Superior temporal gyrus (tissue), 1 donor: Measurements from ENCODE around the gene ABCA3.
"Not testable (repeated sequence)": the region's sequence is repeated elsewhere in the genome, so short reads cannot be mapped to it uniquely, and the experiment has no call there.

Experiments used
- DNase-seq: peaks from one replicate; pipeline ENCODE4 v3.0.0-alpha.2; 2016; ENCODE audit errors: extremely low spot score

The ABCA3 gene

DNA sequence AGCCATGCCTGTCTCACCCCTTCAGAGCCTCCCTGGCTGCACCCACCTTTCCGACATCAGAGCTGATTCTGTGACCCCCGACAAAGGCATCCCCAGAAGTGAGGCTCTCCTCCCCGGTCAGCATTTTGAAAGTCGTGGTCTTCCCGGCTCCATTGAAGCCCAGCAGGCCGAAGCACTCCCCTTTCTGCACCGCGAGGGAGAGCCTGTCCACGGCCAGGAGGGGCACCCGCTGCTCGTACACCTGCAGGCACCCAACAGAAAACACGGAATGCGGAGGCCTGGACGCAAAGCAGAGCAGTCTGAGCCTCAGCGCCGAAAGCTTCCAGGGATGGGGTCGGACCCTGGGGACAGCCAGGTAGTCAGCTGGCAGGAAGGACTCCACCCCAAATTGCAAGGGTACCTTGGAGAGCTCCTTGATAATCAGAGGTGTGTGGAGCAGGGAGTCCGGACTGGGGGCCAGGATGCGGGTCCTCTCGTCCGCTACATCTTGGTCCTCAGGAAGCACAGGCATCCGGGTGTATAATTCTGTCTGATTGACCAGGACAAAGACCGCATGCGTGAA is 59.5 kb downstream of the ABCA3 start:
- no peak for DNase-seq

DNA sequence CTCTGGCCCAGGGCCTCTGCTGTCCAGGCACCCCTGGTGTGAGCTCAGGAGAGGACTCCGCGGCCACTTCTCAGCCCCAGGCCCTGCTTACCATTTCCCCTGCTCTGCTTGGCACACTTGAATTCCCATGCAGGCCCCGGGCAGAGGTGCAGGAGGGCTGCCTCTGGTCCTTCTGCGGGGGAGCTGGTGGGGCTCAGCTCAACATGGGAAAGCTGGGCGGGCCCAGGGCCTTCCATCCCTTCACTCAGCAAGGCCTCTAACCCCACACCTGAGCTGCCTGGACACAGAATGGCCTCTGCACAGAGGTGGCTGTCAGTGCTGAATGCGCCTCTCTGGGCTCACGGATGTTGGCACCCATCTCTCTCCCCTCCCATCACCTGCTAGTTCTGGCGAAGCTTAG is 60.1 kb downstream of the ABCA3 start:
- no peak for DNase-seq

DNA sequence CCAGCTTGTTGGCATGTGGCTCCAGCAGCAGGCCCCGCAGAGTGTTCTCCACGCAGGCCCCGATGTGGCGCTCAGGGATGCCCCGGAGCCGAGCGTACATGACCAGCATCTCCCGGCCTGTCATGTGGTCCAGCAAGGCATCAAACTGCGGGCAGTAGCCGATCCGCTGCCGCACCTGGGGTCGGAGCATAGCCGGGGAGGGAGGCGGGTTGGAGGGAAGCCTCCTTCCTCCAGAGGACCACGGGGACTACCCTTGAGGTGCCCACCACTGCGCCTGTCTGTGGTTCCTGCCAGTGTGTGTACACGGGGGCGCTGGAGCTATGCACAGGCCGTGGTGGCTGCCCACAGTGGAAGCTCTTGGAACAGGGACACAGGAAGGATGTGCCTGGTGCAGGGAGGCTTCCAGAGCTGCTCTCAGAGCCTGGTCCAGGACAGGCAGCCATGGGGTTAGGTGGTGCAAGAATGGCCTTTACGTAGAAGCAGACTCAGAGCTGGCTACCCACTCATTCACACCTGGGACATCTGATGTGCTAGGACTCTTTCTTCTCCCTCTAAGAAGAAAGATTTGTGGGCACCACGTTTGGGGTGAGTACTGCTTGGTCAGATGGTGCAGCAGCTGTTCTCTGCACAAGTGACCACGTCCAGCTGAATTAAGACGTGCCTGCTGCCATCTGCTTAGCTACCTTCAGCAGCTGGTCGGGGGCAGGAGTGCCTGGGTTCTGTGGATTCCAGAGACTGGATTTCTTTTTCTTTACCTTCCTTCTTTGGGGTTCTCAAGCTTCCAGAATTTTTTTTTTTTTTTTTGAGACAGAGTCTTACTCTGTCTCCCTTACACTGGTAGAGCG is 61.4 kb downstream of the ABCA3 start:
- DNase-seq = peak; percentile 48

DNA sequence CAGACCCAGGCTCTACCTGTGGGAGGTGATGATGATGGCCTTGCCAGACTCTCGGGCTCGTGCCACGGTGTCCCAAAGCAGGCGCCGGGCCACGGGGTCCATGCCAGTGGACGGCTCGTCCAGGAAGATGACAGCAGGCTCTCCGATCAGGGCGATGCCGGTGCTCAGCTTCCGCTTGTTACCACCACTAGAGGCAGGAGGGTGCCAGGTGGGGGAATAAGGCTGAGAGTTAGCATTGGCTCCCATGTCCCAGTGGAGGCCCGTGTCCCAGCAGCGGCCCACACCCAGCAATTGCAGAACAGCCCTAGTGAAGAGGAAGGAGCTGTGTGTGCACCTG is 62.3 kb downstream of the ABCA3 start:
- DNase-seq = no peak

DNA sequence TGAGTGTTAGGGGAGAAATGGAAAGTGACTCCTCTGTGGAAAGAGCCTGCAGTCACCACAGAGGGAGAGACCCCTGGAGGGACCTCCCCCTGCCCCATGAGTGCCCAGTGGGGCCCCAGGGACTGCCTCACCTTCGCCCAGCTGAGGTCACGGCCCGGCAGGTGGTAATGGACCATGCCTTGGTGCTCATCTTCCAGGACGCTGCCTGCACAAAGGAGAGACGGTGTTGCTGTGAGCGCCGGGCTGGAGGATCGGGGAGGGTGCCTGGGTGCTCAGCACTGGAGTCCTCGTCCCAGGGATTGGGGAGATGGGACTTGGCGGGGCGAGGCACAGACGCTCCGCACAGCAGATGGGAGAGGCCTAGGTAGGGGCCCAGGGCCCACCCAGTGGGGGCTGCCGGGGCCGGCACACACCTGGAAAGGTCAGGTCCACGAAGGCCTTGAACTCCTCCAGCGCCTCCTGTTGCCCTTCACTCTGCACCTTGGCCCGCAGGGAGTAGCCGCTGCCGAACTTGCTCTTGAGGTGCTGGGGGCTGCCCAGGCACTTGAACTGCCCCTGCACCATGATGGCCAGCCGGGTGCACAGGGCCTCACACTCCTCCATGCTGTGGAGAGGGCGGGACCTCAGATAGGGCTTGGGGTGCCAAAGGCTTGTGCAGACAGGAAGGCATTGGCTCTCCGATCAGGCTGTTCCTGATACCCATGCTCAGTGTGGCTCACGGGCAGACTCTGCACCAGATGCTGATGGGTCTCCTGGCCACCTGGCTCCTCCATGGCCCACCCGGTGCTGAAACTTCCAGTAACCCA is 62.9 kb downstream of the ABCA3 start:
- DNase-seq = no peak

DNA sequence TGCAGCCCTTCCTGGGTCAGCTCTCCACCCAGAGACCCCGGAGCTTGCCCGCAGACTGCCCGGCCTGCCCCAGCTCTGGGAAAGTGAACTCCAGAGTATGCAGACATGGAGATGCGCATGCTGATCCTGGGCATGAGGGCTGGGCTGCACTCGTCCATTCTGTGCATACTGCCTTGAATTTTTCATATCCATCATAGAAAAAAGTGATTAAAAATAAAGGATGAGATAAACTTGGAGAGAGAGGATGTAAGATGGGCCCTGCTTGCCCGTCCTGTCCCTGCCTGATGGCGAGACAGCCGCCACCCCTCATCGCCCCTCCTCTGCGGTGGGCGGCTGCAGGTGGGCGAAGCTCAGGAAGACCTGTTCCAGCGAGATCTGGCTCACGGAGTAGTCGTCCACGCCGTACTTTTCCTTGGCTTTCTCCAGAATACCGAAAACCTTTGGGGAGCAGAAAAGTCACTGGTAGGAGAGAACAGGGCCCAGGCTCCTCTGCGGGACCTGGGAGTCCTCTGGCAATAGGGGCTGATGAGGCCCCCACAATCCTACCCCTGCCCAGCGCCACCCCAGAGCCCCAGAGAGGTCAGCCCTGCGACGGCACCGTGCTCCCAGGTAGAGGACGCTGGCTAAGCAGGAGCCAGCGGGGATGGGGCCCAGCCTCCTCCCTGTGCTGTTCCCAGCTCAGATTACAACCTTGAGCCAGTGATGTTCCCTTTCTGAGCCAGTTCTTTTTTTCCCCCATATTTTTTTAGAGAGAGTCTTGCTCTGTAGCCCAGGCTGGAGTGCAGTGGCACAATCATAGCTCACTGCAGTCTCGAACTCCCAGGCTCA is 63.9 kb downstream of the ABCA3 start:
- no peak for DNase-seq

DNA sequence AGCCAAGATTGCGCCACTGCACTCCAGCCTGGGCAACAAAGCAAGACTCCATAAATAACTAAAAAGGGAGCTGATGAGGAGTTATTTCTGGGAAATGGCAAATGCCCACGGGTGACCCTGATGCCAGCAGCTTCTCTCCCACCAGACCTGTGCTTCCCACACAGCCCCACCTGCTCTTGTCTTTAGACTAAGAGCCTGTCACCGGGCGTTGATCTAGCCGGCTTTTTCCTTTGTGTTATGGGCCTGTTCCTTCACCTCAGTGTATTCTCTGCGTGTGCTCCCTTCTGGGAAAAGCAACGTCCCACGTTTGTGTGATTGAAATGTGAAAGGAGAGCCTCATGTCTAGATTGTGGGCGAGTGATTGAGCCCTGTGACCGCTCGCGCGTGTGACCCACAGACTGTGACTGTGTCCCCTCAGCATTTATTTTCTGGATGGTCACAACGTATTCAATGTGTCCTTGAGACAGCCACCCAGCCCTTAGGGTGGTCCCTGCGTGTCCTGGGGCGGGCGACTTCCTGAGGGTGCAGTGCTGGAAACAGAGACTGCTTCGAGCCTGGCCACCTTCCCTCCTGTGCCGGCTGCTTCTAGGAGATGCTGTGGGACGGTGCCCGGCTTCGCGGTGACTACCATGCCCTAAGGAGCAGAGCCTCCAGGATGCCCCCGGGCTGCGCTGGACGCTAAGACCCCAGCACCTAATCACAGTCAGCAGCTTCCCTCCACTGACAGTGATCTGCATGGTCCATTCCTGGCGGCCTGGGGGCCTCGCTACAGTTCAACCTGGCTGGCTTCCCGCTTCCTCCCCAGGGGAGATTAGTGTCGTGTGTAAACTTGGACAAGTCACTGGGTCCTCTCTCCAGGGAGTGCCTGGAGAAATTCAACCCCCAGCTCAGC is 64.8 kb downstream of the ABCA3 start:
- no peak for DNase-seq

DNA sequence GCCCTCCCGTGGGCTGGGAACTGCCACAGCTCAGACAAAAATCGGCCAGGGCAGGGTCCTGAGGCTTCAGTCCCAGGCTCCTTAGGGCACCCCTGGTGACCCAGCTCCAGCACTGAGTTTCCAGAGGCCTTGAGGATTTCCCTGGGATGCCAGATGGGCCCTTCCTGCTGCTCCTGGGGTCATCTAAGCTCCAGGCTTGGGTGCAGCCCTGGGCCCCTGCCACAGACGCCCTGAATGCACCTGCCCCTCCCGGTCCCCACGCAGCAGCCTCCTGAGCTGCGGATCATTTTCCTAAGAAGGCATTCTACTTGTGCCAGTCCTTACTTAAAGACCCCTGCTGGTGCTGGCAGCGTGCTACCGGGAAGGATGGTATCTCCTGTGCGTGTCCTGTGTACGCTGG is 66.6 kb downstream of the ABCA3 start:
- no peak for DNase-seq

DNA sequence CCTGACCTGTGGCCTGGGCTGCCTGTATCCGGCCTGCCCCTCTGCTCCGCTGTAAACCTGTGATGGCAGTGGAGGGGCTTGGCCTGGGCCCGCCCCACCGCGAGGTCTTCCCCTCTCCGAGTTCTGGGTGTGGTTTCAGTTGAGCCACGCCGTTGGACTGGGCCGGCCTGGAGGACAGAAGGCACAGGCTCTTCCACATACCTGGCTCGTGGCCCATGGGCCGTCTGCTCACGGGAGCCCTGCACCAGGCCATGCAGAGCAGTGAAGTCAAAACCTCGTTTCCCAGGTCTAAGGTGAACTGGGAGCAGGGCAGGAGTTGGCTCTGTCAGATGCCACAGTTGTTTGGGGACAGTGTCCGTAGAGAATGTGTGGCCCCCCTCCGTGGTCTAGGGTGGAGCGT is 67.0 kb downstream of the ABCA3 start:
- DNase-seq = no peak

DNA sequence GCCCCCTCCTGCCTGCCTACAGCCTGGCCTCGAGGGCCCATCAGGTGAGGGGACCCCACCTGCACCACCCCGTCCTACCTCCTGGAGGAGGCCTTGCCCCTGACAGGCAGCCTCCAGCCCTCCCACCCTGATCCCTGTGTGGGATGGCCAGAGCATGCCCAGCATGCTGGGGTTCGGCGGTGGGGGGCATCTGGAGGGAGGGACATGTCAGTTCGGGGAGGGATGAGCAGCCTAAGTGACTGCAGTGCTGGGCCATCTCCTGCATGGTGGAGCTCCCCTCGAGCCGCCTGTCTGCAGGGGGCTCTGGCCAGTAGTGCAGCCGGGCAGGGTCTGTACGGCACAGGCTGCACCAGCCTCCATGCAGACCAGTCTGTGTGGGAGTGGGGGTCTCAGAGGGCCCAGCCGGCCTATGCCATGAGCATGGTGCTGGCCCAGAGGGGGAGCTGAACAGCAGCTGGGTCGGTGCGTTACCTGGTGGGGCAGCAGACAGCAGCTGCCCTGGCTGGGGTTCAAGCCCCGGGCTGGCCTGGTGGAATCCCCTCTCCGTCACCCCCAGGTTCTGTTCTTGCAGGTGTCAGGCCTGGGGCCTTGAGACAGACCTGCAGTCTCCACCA is 68.6 kb downstream of the ABCA3 start:
- DNase-seq = no peak

DNA sequence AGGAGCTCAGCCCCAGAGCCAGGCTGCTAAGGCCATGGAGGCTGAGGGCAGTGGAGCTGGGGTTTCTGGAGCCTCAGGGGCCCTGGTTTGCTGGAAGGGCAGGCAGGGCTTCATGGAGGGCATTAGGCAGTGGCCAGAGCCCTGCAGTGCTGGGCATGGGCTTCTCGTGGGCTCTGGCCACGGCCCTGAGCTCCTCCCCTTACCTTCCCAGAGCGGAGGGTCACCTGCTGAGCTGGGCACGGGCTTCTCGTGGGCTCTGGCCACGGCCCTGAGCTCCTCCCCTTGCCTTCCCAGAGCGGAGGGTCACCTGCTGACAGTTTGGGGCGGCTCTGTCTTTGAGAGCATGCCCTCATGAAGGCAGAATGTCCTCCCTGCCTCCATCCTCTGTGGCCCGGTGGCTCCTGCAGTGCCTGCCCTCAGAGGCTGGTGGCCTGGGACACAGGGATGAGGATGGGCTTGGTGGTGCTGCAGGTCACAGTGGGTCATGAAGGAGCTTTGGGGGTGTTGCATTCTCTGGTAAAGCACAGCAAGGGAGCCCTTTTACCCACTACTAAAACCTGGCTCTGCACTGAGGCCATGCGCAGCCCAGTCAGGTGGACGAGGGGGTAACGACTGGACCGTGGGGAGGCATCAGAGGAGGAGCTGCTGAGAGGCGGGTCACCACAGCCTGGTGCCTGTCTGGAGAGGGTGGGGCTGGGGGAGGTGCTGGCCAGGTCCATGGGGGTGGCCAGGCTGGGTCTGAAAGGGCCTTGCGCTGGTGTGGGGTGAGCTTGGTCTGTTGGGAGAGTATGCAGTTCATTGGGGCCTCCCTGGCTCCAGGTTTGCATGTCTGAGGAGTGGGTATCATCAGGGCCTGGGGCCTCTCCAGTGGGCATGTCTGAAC is 69.7 kb downstream of the ABCA3 start:
- DNase-seq = no peak

DNA sequence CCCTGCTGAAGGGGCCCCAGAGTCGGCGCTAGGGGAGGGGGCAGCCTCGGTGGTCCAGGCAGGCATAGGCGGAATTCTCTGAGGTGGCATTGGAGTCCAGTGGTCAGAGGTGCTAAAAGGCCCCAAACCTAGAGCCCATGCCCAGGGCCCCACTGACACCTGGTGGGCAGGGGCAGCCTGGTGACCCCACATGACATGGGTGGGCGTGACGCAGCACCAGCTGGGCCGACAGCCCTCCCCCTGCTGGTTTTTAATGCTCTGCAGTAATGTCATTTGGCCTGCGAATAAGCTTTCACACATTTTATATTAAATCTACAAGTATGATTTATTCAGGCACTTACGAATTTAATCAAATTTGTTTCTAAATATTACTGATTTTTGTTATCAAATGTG is 70.5 kb downstream of the ABCA3 start:
- DNase-seq = no peak

DNA sequence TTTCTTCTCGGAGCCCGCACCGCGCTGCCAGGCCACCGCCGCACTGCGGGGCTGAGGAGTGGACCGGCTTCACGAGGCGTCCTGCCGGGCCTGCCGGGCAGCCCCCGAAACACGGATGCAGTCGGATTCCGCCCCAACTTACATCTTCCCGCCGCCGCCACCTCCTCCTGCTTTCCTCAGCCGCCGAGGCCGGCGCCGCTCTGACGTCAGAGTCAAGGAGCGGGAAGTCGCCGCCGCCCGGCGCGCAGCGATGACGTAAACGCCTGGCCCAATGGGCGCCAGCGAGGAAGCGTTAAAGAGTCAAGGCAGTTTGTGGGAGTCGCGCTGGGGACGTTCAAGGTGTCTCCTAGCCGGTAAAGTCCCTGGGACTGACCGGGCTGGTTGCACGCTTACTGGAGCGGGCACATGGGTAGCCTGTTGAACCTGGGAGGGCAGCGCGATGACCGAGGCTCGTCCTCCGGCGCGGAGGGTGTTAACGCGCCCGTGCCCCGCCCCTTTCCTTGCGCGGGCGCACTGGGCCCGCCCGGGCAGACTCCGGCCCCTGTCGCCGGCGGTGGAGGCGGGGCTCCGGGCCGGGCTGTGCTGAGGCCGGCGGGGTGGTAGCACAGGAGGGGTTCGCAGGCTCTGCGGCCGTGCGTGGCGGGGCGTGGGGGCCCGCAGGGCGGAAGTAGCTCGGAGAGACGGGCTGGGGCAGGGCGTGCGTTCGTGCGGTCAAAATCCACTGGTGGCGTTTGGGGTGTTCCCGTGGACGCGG is 72.4 kb downstream of the ABCA3 start, which contains the start of gene RNPS1:
RNPS1 (minus strand) TSS at position 214 of the 754 bp plus-strand sequence. CDS start 3,483 bp downstream, outside the sequence.
- DNase-seq = peak; percentile 97

DNA sequence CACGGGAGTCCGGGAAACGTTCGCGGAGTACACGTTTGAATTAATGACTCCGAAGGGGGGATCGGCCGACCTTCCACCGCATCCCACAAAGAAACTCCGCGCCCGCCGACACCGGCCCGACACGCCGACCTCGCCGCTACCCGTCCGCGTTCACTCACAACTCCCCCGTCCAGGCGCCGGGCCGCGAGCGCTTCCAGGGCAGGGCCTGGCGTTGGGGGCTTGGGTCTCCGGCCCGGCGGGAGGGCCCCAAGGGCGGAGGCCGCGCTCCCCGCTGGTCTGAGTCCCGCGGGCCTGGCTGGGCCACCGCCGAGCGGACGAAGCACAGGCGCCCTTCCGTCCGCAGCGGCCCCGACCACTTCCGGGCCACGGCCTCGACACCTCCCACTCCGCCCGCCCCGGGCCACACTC is 73.0 kb downstream of the ABCA3 start:
- DNase-seq = not testable (repeated sequence)

DNA sequence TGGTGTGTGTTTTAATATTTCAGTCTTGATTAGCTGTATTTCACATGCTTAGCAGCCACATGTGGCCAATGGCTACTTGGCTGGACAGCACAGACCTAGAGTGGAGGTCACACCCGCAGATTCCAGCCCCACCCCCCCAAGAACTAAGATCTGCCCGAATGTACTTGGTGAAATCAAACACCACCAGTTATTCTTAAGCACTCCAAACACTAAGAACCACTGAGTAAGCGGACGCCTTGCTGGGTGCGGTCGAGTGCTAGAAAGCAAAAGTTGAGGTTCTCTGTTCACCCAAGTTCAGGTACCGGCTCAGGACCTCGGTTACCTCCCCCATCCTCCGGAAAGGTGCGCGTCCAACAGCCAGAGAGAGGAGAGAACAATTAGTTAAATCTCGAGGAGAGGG is 73.6 kb downstream of the ABCA3 start:
- DNase-seq = not testable (repeated sequence)

DNA sequence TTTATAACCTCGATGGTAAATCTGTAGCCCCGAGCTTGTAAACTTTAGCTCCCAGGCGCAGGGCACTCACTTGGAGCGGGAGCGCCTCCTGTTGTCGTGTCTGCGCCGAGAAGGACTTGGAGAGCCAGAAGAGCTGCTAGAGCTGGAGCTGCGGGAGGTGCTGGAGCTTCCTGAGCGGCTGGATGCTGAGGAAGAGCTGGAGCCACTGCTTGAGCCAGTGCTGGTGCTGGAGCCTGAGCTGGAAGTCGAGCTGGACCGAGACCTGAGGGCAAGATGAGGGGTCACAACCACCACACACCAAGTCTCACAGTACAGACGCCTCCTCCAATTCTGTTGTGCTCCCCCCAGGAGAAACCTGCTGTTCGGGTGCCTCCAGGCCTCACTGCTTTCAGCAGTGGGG is 77.5 kb downstream of the ABCA3 start:
- not testable (repeated sequence) for DNase-seq

DNA sequence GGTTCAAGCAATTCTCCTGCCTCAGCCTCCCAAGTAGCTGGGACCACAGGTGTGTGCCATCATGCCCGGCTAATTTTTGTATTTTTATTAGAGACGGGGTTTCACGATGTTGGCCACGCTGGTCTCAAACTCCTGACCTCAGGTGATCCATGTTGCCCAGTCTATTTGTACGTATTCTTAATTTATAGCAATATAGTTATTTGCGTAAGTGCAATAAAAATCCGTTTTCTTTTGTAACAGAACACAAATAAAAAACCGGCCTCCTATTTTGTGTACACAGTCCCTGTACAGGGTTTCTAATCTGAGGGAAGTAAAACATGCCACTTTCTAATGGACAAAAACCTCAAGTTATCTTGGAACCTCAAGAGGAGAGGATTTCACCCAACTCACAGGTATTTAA is 80.3 kb downstream of the ABCA3 start:
- no peak for DNase-seq

DNA sequence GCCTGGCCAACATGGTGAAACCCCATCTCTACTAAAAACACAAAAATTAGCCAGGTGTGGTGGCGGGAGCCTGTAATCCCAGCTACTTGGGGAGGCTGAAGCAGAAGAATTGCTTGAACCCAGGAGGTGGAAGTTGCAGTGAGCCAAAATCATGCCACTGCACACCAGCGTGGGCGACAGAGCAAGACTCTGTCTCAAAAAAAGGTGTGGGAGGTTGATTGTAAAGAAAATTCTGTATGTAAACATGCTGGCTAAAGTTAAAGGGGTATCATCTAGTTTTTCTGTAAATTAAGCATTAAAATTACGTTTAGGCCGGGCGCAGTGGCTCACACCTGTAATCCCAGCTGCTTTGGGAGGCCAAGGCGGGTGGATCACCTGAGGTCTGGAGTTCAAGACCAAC is 82.0 kb downstream of the ABCA3 start:
- not testable (repeated sequence) for DNase-seq

DNA sequence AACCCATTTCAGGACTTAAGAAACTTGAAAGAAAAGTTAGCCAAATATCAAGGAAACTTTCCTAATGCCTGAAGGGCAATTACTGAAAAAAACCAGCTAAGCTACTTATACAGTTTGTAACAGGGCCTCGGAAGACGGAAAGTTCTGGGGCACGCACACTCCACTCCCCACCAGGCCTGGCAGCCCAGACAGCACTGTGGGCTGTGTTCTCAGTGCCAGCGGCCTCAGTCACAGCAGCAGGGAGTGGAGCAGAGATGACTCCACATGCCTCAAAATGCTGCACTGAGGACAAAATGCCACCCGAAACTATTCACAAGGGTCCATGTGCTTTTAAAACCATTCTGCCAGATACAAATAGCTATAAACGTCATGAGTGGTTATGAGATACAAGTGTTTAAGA is 82.8 kb downstream of the ABCA3 start:
- no peak for DNase-seq
